ENCODE data around the gene HNF1A. TPM values are rescaled to one million over a fixed set of nuclear protein-coding genes. Genes with fewer than 3 reads are reported as not detected.
A peak's percentile ranks its signal among the peaks of the same experiment; 100 is the strongest.

The HNF1A gene
- total and polyA plus RNA-seq, 8 donors = 0.89 to 14.5 (median 6.0) TPM

DNA sequence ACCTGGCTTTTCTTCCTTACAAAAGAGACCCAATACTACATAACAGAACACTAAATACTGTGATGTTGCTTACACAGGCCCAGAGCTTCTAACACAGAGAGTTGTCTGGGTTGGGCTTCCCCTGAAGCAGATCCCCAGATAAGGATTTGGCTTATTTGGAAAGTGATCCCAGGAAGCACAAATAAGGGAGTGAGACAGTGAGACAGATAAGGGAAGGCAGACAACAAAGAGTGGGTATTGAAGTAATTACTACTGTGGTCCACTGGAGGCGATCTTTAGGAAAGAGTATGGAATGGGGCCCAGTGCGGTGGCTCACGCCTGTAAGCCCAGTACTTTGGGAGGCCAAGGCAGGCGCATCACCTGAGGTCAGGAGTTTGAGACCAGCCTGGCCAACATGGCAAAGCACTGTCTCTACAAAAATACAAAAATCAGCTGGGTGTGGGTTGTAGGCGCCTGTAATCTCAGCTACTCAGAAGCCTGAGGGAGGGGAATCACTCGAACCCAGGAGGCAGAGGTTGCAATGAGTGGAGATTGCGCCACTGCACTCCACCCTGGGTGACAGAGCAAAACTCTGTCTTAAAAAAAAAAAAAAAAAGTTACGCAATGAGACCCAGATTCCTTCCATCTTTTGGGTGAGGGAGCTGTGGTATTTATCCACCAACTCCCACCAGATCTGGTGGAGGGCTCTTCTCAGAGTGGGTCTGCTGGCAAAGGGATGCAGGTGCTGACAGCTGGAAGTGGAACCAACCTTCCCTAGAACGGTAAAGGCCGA is 48.1 kb downstream of the HNF1A start:
- H3K36me3 ChIP-seq = peaks cover 0 to 30% (median 9%) of the 10 kb centered on the region in 4 donors
- no peak overlapping the region for H3K4me3 ChIP-seq
- TF ChIP-seq, protein P1, sequence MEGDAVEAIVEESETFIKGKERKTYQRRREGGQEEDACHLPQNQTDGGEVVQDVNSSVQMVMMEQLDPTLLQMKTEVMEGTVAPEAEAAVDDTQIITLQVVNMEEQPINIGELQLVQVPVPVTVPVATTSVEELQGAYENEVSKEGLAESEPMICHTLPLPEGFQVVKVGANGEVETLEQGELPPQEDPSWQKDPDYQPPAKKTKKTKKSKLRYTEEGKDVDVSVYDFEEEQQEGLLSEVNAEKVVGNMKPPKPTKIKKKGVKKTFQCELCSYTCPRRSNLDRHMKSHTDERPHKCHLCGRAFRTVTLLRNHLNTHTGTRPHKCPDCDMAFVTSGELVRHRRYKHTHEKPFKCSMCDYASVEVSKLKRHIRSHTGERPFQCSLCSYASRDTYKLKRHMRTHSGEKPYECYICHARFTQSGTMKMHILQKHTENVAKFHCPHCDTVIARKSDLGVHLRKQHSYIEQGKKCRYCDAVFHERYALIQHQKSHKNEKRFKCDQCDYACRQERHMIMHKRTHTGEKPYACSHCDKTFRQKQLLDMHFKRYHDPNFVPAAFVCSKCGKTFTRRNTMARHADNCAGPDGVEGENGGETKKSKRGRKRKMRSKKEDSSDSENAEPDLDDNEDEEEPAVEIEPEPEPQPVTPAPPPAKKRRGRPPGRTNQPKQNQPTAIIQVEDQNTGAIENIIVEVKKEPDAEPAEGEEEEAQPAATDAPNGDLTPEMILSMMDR (IDR thresholded peaks at IDR 0.05) = no peak
- TF ChIP-seq POLR2AphosphoS5 (IDR thresholded peaks at IDR 0.05) (no peak), POLR2A (IDR thresholded peaks at IDR 0.05) (no peak), EP300 (IDR thresholded peaks at IDR 0.05) (no peak)
- DNase-seq = no peak
- no peaks in the 10 kb centered on the region for H3K9me3 ChIP-seq
- H3K4me1 ChIP-seq = peaks cover 0 to 22% (median 0%) of the 10 kb centered on the region in 4 donors
- peak overlapping the region; percentile 15 to 72 (median 23) for H3K27ac ChIP-seq
- WGBS, 5 donors = 87 to 92% (median 89%) methylated on average over 10 of the region's 10 CpGs
- no peaks in the 10 kb centered on the region for H3K27me3 ChIP-seq
- intact Hi-C loops (cut with DNase I; ENCODE audit: low total_unique reads) = no loop called here

DNA sequence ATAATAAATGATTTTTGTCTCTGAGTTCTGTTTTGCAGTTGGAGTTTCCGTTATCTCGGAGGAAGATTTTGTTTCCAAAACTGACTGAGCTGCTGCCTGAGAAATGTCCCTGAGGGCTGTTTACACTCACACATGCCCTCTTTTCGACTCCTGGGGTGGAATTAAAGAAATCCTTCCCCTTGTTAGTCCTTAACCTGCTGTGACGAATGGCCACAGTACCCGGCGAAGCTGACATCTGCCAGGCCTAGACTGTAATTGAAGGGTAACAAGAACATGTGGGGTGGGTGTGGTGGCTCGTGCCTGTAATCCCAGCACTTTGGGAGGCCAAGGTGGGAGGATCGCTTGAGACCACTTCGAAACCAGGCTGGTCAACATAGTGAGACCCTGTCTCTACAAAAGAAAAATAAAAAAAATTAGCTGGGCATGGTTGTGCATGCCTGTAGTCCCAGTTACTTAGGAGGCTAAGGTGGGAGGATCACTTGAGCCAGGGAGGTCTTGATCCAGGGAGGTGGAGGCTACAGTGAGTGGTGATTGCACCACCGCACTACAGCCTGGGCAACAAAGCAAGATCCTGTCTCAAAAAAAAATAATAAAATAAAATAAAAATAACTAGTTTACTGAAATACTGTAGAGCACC is 52.4 kb downstream of the HNF1A start:
- Histone ChIP-seq H3K4me3 (no peak overlapping the region), H3K36me3 (peaks cover 0 to 22% (median 7%) of the 10 kb centered on the region in 4 donors), H3K9me3 (no peaks in the 10 kb centered on the region), H3K27ac (no peak overlapping the region), H3K27me3 (no peaks in the 10 kb centered on the region), H3K4me1 (peaks cover 0 to 36% (median 6%) of the 10 kb centered on the region in 4 donors)
- TF ChIP-seq, protein P1 (IDR thresholded peaks at IDR 0.05) = no peak
- TF ChIP-seq EP300 (IDR thresholded peaks at IDR 0.05) (no peak), POLR2AphosphoS5 (IDR thresholded peaks at IDR 0.05) (no peak), POLR2A (IDR thresholded peaks at IDR 0.05) (no peak)
- intact Hi-C loops (cut with DNase I; ENCODE audit: low total_unique reads) = no loop called here
- DNase-seq = no peak
- WGBS, 5 donors = 73 to 80% (median 76%) methylated on average over 10 of the region's 10 CpGs

DNA sequence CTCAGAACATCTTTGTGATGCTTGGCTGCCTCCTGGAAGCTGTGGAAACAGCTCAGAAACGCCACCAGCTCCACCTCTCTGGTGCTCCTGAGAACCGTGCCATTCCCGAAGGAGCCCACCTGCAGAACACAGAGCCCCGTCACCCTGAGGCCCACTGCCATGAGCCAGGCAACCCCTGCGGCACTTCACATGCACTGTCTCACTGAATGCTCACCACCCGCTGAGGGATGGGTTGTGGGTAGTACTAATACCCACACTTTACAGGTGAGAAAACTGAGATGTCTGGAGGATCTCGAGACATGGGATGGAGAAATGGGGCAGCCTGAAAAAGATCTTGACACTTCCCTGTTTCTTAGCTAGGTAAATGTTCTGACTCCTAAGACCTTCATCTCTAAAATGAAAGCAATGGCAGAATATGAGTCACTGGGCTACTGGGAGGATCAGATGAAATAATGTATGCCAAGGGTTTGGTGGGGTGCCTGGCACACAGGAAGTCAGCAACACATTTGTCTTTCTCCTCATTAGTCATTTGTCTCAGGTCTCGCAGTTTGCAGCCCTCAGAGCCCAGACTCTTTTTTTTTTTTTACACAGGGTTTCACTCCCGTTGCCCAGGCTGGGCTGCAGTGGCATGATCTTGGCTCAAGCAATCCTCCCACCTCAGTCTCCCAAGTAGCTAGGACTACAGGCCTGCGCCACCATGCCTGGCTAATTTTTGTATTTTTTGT is 55.4 kb downstream of the HNF1A start:
- H3K4me3 ChIP-seq = no peak overlapping the region
- no peaks in the 10 kb centered on the region for H3K9me3 ChIP-seq
- WGBS, 5 donors = 77 to 82% (median 80%) methylated on average over 10 of the region's 10 CpGs
- H3K36me3 ChIP-seq = peaks cover 0 to 13% (median 3%) of the 10 kb centered on the region in 4 donors
- peak overlapping the region; percentile 11 to 80 (median 77) for H3K27ac ChIP-seq
- H3K27me3 ChIP-seq = no peaks in the 10 kb centered on the region
- no peak for TF ChIP-seq EP300 (IDR thresholded peaks at IDR 0.05)
- TF ChIP-seq POLR2AphosphoS5 (IDR thresholded peaks at IDR 0.05) = peak in 1 of 3 donors; percentile 45
- intact Hi-C loops (cut with DNase I; ENCODE audit: low total_unique reads) = no loop called here
- DNase-seq = peak; percentile 38 to 74
- peaks cover 6 to 50% (median 13%) of the 10 kb centered on the region in 4 donors for H3K4me1 ChIP-seq

DNA sequence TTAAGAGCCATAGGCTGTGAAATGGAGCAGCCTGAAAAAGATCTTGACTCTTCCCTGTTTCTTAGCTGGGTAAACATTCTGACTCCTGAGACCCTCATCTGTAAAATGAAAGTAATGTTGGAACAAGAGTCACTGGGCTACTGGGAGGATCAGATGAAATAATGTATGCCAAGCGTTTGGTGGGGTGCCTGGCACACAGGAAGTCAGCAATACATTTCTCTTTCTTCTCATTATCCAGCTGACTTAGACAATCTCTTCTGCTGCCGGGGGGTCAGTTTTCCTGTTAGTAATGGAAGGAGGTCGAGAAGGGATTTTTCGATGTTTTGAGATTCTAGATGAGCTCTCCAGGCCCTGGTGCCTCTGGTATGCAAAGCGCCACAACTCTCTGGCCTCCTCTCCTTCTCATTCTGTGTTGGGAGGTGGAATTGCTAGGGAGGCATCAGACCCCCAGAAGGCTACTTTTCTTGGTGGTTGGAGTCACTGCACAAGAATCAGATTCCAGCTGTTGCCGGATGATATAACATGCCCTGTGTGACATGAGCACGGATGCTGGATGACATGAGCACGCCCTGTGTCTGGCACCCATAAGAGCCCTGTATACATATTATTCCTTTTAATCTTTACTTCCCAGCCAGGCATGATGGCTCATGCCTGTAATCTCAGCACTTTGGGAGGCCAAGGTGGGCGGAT is 56.4 kb downstream of the HNF1A start:
- H3K27ac ChIP-seq = peak overlapping the region; percentile 11 to 80 (median 77)

More for the DNA sequence above, 56.4 kb downstream of the HNF1A start:
- Histone ChIP-seq H3K4me3 (no peak overlapping the region), H3K9me3 (no peaks in the 10 kb centered on the region), H3K27me3 (no peaks in the 10 kb centered on the region), H3K36me3 (peaks cover 0 to 13% (median 3%) of the 10 kb centered on the region in 4 donors), H3K4me1 (peaks cover 6 to 60% (median 15%) of the 10 kb centered on the region in 4 donors)
- 80 to 87% (median 81%) methylated on average over 9 of the region's 9 CpGs for WGBS, 5 donors
- intact Hi-C loops (cut with DNase I; ENCODE audit: low total_unique reads) = no loop called here
- no peak for DNase-seq
- TF ChIP-seq, protein P1 (IDR thresholded peaks at IDR 0.05) = no peak
- TF ChIP-seq EP300 (IDR thresholded peaks at IDR 0.05) = no peak
- TF ChIP-seq POLR2AphosphoS5 (IDR thresholded peaks at IDR 0.05) = no peak
- no peak for TF ChIP-seq POLR2A (IDR thresholded peaks at IDR 0.05)
